Hepatocyte (in vitro differentiated cells): Measurements from ENCODE around the gene PMPCA. TPM values are rescaled to one million over a fixed set of nuclear protein-coding genes. Genes with fewer than 3 reads are reported as not detected.

Experiments
- DNase-seq: peaks from one replicate; pipeline ENCODE4 v3.0.0-alpha.2; 2016; ENCODE audit warnings: low spot score
- H2AFZ ChIP-seq: fragments of 200-600 bp; sonication (generic); 2 replicates; pipeline ENCODE4 v1.6.0; 2016; ENCODE audit warnings: antibody characterized with exemption, mild to moderate bottlenecking
- H3K27ac ChIP-seq: fragments of 200-600 bp; sonication (generic); 2 replicates; pipeline ENCODE4 v1.5.1; 2016; ENCODE audit warnings: mild to moderate bottlenecking
- H3K27me3 ChIP-seq: fragments of 200-600 bp; sonication (generic); 2 replicates; pipeline ENCODE4 v1.6.1; 2016
- H3K36me3 ChIP-seq: fragments of 200-600 bp; sonication (generic); replicated peaks from 2 replicates; pipeline ENCODE4 v1.5.1; 2016; ENCODE audit warnings: low read depth; ENCODE audit not compliant: insufficient read depth
- H3K4me1 ChIP-seq: fragments of 200-600 bp; sonication (generic); 2 replicates; pipeline ENCODE4 v1.5.1; 2016; ENCODE audit warnings: mild to moderate bottlenecking, moderate library complexity; ENCODE audit not compliant: insufficient read depth
- H3K4me2 ChIP-seq: fragments of 200-600 bp; sonication (generic); 2 replicates; pipeline ENCODE4 v1.6.0; 2016
- H3K4me3 ChIP-seq: fragments of 200-600 bp; sonication (generic); 2 replicates; pipeline ENCODE4 v1.5.1; 2016; ENCODE audit warnings: mild to moderate bottlenecking
- H3K79me2 ChIP-seq: fragments of 200-600 bp; sonication (generic); 2 replicates; pipeline ENCODE4 v1.6.0; 2017; ENCODE audit warnings: mild to moderate bottlenecking
- H3K9me2 ChIP-seq: fragments of 200-600 bp; sonication (generic); replicated peaks from 2 replicates; pipeline ENCODE4 v1.6.0; 2017; ENCODE audit warnings: mild to moderate bottlenecking; ENCODE audit not compliant: insufficient read depth
- H3K9me3 ChIP-seq: fragments of 200-600 bp; sonication (generic); 2 replicates; pipeline ENCODE4 v1.5.1; 2016; ENCODE audit warnings: low read depth, mild to moderate bottlenecking
- H4K20me1 ChIP-seq: fragments of 200-600 bp; sonication (generic); 2 replicates; pipeline ENCODE4 v1.6.0; 2016; ENCODE audit warnings: mild to moderate bottlenecking; ENCODE audit not compliant: insufficient read depth, poor library complexity, severe bottlenecking
- CTCF ChIP-seq: fragments of 200-600 bp; sonication (generic); IDR thresholded peaks from 2 replicates; pipeline ENCODE4 v1.5.1; 2016; ENCODE audit warnings: antibody characterized with exemption, mild to moderate bottlenecking; ENCODE audit not compliant: poor library complexity
- EZH2 ChIP-seq: fragments of 200-600 bp; sonication (generic); IDR thresholded peaks from 2 replicates; pipeline ENCODE4 v1.6.1; 2016; ENCODE audit warnings: antibody characterized with exemption, mild to moderate bottlenecking, borderline replicate concordance
- EZH2phosphoT487 ChIP-seq: fragments of 200-600 bp; sonication (generic); IDR thresholded peaks from one replicate; pipeline ENCODE4 v1.6.1; 2018; ENCODE audit warnings: antibody characterized with exemption, mild to moderate bottlenecking, low read depth, moderate library complexity; ENCODE audit not compliant: unreplicated experiment, severe bottlenecking
- WGBS: methylation state at CpG from one replicate; pipeline ENCODE4 v1.1.6; 2016; ENCODE audit warnings: low lambda C conversion rate; ENCODE audit errors: missing lambda C conversion rate; 5-methylcytosine and 5-hydroxymethylcytosine counted together
- polyA plus RNA-seq: library from polyadenylated mRNA; unstranded; fragments of >200 nt; fragmentation: Nextera tagmentation; extraction: Ambion mirVana; gene quantifications from 2 replicates; pipeline ENCODE4 v1.2.1, GENCODE V29; 2016
- total RNA-seq: library from RNA; depleted of rRNA; stranded (reverse); fragments of >200 nt; gene quantifications from 2 replicates; pipeline ENCODE4 v1.2.3, GENCODE V29; 2014

Gene PMPCA
- total and polyA plus RNA-seq, 2 experiments from 2014 or later, result 45.1 to 85.7 TPM

GRCh38 chr9:136432591-136432990, 22.1 kb downstream of the PMPCA start:
- Histone ChIP-seq H3K79me2 (peaks cover 28% of the 10 kb centered on the region), H4K20me1 (peaks cover 17% of the 10 kb centered on the region), H3K27ac (no peak overlapping the region), H3K36me3 (no peaks in the 10 kb centered on the region), H3K27me3 (no peaks in the 10 kb centered on the region), H2AFZ (no peak overlapping the region), H3K4me3 (no peak overlapping the region), H3K9me3 (no peaks in the 10 kb centered on the region), H3K9me2 (no peaks in the 10 kb centered on the region), H3K4me2 (no peak overlapping the region), H3K4me1 (peaks cover 5% of the 10 kb centered on the region)
- 96% methylated on average over 20 of the region's 26 CpGs for WGBS
- TF ChIP-seq EZH2phosphoT487, result no peak
- TF ChIP-seq EZH2, result no peak
- TF ChIP-seq CTCF, result no peak
- DNase-seq, result no peak

GRCh38 chr9:136433043-136433715, 22.7 kb downstream of the PMPCA start:
- 96% methylated on average over 32 of the region's 36 CpGs for WGBS
- H3K4me2 ChIP-seq, result no peak overlapping the region
- H3K4me1 ChIP-seq, result peaks cover 11% of the 10 kb centered on the region
- H2AFZ ChIP-seq, result no peak overlapping the region
- no peaks in the 10 kb centered on the region for H3K27me3 ChIP-seq
- no peak for DNase-seq
- H4K20me1 ChIP-seq, result peaks cover 23% of the 10 kb centered on the region
- H3K79me2 ChIP-seq, result peaks cover 34% of the 10 kb centered on the region
- no peaks in the 10 kb centered on the region for H3K9me3 ChIP-seq
- H3K36me3 ChIP-seq, result no peaks in the 10 kb centered on the region
- no peaks in the 10 kb centered on the region for H3K9me2 ChIP-seq
- TF ChIP-seq CTCF (no peak), EZH2 (no peak), EZH2phosphoT487 (no peak)
- no peak overlapping the region for H3K27ac ChIP-seq
- no peak overlapping the region for H3K4me3 ChIP-seq

GRCh38 chr9:136433849-136434579, 23.6 kb downstream of the PMPCA start:
- Histone ChIP-seq H3K9me3 (no peaks in the 10 kb centered on the region), H2AFZ (no peak overlapping the region), H4K20me1 (peaks cover 24% of the 10 kb centered on the region), H3K36me3 (no peaks in the 10 kb centered on the region), H3K27ac (no peak overlapping the region), H3K9me2 (no peaks in the 10 kb centered on the region), H3K4me1 (peaks cover 13% of the 10 kb centered on the region), H3K79me2 (peaks cover 42% of the 10 kb centered on the region), H3K27me3 (no peaks in the 10 kb centered on the region), H3K4me2 (no peak overlapping the region), H3K4me3 (no peak overlapping the region)
- DNase-seq, result no peak
- no peak for TF ChIP-seq EZH2
- TF ChIP-seq CTCF, result no peak
- no peak for TF ChIP-seq EZH2phosphoT487
- WGBS, result 96% methylated on average over 36 of the region's 37 CpGs
